ENCODE results near the gene SLC18B1. TPM values are rescaled to one million over a fixed set of nuclear protein-coding genes. Genes with fewer than 3 reads are reported as not detected.

SLC18B1 gene
- total and polyA plus RNA-seq, 2 of the 13 experiments (the other 11 are each of a cell fraction or from before 2014, with no cell fraction given), result 11.4 to 13.8 TPM

DNA sequence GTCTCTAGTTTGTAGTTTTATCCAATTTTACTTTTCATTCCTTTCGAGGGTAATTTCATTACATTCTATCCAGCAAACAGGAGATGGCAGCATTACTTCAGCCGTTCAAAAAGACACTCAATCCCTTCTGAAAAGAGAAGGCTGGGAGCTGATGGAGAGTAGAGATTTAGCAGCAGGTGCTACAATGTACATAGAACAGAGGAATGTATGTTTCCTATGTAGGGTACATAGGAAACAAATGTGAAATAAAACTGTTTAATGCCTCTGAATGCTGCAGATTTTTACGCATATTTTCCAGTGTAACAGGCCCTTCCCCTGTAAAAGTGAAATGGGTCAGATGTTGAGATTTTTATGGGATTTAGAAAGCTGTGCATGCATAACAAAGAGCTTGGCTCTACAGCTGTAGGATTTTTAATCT is 31.9 kb upstream of the SLC18B1 start (continued):
- TF ChIP-seq STAG1 (CRISPR knock-in tag; IDR thresholded peaks at IDR 0.05) (peak; percentile 88), GATA4 (IDR thresholded peaks at IDR 0.05; ENCODE audit: borderline replicate concordance, low read depth) (no peak), ZNF558 (CRISPR knock-in tag; IDR thresholded peaks at IDR 0.05; ENCODE audit: borderline replicate concordance) (no peak), PHF20 (CRISPR knock-in tag; IDR thresholded peaks at IDR 0.05) (no peak), RAD21 (CRISPR knock-in tag; IDR thresholded peaks at IDR 0.05) (peak; percentile 57; the same call in 1 of the 2 replicates), JUN (CRISPR knock-in tag; IDR thresholded peaks at IDR 0.05) (no peak), PHB2 (IDR thresholded peaks at IDR 0.05; ENCODE audit: partially characterized antibody) (no peak), ZSCAN25 (CRISPR knock-in tag; IDR thresholded peaks at IDR 0.05) (no peak), SMC3 (IDR thresholded peaks at IDR 0.05; ENCODE audit: low read length) (peak; percentile 72), SSRP1 (CRISPR knock-in tag; IDR thresholded peaks at IDR 0.05) (no peak), ZFP41 (CRISPR knock-in tag; IDR thresholded peaks at IDR 0.05; ENCODE audit: borderline replicate concordance) (no peak), ZNF143 (CRISPR knock-in tag; IDR thresholded peaks at IDR 0.05) (no peak)
- TF ChIP-seq, protein P1, sequence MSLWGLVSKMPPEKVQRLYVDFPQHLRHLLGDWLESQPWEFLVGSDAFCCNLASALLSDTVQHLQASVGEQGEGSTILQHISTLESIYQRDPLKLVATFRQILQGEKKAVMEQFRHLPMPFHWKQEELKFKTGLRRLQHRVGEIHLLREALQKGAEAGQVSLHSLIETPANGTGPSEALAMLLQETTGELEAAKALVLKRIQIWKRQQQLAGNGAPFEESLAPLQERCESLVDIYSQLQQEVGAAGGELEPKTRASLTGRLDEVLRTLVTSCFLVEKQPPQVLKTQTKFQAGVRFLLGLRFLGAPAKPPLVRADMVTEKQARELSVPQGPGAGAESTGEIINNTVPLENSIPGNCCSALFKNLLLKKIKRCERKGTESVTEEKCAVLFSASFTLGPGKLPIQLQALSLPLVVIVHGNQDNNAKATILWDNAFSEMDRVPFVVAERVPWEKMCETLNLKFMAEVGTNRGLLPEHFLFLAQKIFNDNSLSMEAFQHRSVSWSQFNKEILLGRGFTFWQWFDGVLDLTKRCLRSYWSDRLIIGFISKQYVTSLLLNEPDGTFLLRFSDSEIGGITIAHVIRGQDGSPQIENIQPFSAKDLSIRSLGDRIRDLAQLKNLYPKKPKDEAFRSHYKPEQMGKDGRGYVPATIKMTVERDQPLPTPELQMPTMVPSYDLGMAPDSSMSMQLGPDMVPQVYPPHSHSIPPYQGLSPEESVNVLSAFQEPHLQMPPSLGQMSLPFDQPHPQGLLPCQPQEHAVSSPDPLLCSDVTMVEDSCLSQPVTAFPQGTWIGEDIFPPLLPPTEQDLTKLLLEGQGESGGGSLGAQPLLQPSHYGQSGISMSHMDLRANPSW (CRISPR knock-in tag; IDR thresholded peaks at IDR 0.05; ENCODE audit: borderline replicate concordance), result no peak
- TF ChIP-seq, protein P2, sequence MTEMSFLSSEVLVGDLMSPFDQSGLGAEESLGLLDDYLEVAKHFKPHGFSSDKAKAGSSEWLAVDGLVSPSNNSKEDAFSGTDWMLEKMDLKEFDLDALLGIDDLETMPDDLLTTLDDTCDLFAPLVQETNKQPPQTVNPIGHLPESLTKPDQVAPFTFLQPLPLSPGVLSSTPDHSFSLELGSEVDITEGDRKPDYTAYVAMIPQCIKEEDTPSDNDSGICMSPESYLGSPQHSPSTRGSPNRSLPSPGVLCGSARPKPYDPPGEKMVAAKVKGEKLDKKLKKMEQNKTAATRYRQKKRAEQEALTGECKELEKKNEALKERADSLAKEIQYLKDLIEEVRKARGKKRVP (CRISPR knock-in tag; IDR thresholded peaks at IDR 0.05), result no peak

Data from HepG2 (cell line).